PC-3 (cell line): Measurements from ENCODE around the gene RHOBTB3.

Source experiments
- EZH2phosphoT487 ChIP-seq: fragments of 300-600 bp; sonication (generic); IDR thresholded peaks from 2 replicates; pipeline ENCODE4 v1.6.1; 2018; ENCODE audit warnings: mild to moderate bottlenecking, antibody characterized with exemption, low read length, borderline replicate concordance
- TF ChIP-seq, protein P1 (sequence below): fragments of 300-600 bp; sonication (generic); conservative IDR thresholded peaks from 2 replicates; pipeline ENCODE4 v1.5.1; 2017; ENCODE audit warnings: antibody characterized with exemption, low read depth, mild to moderate bottlenecking, low read length

DNA sequence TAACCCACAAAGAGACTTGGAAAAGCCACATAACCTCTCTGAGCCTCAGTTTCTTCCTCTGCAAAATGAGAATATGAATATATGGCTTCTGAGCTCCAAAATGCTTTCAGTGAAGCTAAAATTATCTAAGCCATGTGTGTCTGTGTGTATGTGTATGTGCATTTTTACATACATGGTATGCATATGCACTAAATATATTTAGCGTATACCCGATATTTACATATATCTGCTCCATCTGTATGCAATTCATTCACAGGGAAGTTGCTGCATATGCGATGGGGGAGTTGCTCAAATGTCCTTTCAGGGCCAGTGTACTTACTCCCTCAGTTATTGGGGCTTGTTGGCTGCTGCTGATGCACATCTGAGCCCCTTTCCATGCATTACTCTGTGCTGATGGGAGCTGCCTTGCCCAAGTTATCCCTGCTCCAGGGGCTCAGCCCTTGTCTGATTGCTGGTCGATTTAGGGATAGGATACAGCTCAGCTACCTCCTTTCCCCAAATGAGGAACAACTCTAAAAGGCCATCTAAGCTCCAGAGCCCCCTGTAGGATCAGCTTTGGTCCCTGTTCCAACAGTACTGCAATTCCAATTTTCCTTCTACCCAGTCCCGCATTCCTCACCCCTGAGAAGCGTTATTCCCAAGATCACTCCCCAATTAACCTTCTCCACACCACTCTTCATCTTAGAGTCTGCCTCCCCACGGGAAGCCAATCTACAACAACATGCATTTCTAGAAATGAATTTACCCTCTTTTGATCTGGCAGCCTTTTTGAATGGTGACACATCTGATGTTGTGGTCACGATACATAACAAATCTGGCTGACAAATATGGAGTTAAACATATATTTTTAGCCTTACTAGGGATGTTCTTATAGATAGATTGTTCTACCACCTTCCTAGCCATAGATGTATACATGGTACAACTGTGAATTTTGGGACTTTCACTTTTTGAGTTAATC, 15.9 kb downstream of the RHOBTB3 start:
- TF ChIP-seq, protein P1, sequence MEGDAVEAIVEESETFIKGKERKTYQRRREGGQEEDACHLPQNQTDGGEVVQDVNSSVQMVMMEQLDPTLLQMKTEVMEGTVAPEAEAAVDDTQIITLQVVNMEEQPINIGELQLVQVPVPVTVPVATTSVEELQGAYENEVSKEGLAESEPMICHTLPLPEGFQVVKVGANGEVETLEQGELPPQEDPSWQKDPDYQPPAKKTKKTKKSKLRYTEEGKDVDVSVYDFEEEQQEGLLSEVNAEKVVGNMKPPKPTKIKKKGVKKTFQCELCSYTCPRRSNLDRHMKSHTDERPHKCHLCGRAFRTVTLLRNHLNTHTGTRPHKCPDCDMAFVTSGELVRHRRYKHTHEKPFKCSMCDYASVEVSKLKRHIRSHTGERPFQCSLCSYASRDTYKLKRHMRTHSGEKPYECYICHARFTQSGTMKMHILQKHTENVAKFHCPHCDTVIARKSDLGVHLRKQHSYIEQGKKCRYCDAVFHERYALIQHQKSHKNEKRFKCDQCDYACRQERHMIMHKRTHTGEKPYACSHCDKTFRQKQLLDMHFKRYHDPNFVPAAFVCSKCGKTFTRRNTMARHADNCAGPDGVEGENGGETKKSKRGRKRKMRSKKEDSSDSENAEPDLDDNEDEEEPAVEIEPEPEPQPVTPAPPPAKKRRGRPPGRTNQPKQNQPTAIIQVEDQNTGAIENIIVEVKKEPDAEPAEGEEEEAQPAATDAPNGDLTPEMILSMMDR: no peak
- TF ChIP-seq EZH2phosphoT487: no peak
